ENCODE results near the gene ANGPTL8. TPM values are rescaled to one million over a fixed set of nuclear protein-coding genes. Genes with fewer than 3 reads are reported as not detected.

The ANGPTL8 gene
- total and polyA plus RNA-seq, 10 of the 15 experiments (the other 5 are each of a cell fraction or from before 2014, with no cell fraction given), result not detected

DNA sequence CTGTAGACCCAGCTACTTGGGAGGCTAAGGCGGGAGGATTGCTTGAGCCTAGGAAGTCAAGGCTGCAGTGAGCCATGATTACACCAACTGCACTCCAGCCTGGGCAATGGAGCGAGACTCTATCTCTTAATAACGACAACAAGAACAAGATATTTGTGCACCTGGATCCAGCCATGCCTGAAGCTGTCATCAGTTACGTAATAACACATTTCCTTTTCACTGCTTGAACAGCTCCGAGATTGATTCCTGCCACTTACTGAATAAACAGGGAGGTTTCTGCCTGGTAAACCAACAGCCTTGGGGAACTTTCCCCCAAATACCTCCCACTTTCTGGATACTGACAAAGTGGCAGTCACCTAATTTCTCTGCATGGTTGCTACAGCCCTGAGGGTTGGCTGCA is 47.5 kb upstream of the ANGPTL8 start (continued):
- TF ChIP-seq, protein P1, sequence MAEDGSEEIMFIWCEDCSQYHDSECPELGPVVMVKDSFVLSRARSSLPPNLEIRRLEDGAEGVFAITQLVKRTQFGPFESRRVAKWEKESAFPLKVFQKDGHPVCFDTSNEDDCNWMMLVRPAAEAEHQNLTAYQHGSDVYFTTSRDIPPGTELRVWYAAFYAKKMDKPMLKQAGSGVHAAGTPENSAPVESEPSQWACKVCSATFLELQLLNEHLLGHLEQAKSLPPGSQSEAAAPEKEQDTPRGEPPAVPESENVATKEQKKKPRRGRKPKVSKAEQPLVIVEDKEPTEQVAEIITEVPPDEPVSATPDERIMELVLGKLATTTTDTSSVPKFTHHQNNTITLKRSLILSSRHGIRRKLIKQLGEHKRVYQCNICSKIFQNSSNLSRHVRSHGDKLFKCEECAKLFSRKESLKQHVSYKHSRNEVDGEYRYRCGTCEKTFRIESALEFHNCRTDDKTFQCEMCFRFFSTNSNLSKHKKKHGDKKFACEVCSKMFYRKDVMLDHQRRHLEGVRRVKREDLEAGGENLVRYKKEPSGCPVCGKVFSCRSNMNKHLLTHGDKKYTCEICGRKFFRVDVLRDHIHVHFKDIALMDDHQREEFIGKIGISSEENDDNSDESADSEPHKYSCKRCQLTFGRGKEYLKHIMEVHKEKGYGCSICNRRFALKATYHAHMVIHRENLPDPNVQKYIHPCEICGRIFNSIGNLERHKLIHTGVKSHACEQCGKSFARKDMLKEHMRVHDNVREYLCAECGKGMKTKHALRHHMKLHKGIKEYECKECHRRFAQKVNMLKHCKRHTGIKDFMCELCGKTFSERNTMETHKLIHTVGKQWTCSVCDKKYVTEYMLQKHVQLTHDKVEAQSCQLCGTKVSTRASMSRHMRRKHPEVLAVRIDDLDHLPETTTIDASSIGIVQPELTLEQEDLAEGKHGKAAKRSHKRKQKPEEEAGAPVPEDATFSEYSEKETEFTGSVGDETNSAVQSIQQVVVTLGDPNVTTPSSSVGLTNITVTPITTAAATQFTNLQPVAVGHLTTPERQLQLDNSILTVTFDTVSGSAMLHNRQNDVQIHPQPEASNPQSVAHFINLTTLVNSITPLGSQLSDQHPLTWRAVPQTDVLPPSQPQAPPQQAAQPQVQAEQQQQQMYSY (CRISPR knock-in tag; IDR thresholded peaks at IDR 0.05), result no peak
- no peak for TF ChIP-seq KDM1A (IDR thresholded peaks at IDR 0.05; ENCODE audit: borderline replicate concordance)

DNA sequence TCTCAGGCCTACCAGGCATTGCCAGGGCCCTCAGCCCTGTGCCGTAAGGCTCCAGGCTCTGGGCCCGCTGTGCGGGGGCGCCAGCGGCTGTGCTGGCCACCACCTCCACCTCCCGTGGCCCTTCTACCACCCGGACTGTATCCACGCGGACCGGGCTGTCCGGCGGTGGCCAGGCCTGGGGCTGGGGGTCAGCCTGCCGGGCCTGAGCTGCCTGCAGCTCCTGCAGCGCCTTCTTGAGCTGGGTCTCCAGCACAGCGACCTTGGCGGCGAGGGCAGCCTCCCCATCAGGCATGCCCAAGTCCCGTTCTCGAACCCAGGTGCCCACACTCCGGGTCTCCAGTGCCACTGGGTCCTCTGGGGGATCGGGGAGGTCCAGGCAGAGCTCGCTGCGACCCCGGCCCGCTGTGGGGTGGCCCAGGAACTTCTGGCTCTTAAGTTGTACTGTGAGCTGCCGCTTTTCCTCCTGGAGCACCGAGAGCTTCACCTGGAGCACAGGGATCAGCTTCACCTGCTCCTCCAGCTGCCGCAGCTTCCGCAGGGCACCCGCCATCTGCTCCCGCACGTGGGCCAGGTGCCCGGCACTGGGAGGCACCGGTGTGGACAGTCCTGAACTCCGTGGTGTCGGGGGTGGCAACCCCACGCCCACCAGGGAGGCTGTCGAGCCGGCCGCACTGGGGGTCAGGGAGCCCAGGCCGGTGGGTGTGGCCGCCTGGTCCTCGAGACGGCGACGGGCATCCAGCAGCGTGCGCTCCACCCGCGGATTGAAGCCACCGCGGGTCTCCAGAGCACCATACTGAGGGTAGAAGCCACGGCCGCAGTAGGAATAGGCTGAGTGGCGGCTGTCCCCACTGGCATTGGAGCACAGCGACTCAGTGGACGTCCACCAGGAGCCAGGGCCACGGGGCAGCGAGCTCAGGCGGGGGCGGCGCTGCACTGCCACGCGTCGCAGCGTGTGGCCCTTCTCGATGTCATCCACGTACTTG is 46.2 kb upstream of the ANGPTL8 start:
- Histone ChIP-seq H3K27me3 (replicated peaks in 1 of 2; ENCODE audit: control insufficient read depth in 2 of 2, insufficient read depth in 2 of 2, low read length in 1 of 2) (no peaks in the 10 kb centered on the region), H3K9me3 (replicated peaks; ENCODE audit: control insufficient read depth, insufficient read depth, low read length) (no peaks in the 10 kb centered on the region; the same call in 2 of the 3 replicates), H3K4me1 (ENCODE audit: control insufficient read depth, insufficient read depth, low read length) (peaks cover 22% of the 10 kb centered on the region), H2AFZ (ENCODE audit: control insufficient read depth, low read depth, low read length) (no peak overlapping the region), H4K20me1 (ENCODE audit: control insufficient read depth, insufficient read depth) (no peaks in the 10 kb centered on the region), H3K27ac (ENCODE audit: control insufficient read depth, insufficient read depth) (no peak overlapping the region), H3K9ac (ENCODE audit: control insufficient read depth, insufficient read depth, low read length) (no peak overlapping the region), H3K4me3 (no peak overlapping the region), H3K4me2 (ENCODE audit: control insufficient read depth, insufficient read depth) (no peak overlapping the region), H3K36me3 (ENCODE audit: control insufficient read depth in 2 of 2, insufficient read depth in 2 of 2, low read length in 1 of 2) (no peaks in the 10 kb centered on the region; a peak in 1 of 4 replicates), H3K79me2 (ENCODE audit: control insufficient read depth, insufficient read depth, low read length) (peaks cover 3% of the 10 kb centered on the region)
- no TSS peak for BruUV-seq (replicated peaks)
- ChIA-PET CTCF (no interaction called here), SMC1A (ENCODE audit: uncharacterized antibody, unreplicated experiment) (no interaction called here), POLR2A (no interaction called here), RAD21 (ENCODE audit: unreplicated experiment) (no interaction called here)
- in situ Hi-C loops (cut with MboI) (no loop called here), intact Hi-C loops (cut with micrococcal nuclease; ENCODE audit: unreplicated experiment) (no loop called here)
- FAIRE-seq (no peak), DNase-seq (ENCODE audit: low read depth, low spot score) (no peak), ATAC-seq (no peak)
- TF ChIP-seq YBX1 (IDR thresholded peaks at IDR 0.05) (no peak), NR2C1 (IDR thresholded peaks at IDR 0.05) (no peak), BMI1 (IDR thresholded peaks at IDR 0.05; ENCODE audit: borderline replicate concordance) (no peak), CHD4 (IDR thresholded peaks at IDR 0.05) (no peak), JUNB (IDR thresholded peaks at IDR 0.05) (no peak), TCF3 (IDR thresholded peaks at IDR 0.05; ENCODE audit: borderline replicate concordance, insufficient read depth, low read depth, low read length) (no peak), CEBPB (IDR thresholded peaks at IDR 0.05; ENCODE audit: borderline replicate concordance in 1 of 2, low read depth in 2 of 2, low read length in 2 of 2) (no peak), MTA2 (IDR thresholded peaks at IDR 0.05; ENCODE audit: low read depth) (no peak), SMAD5 (IDR thresholded peaks at IDR 0.05; ENCODE audit: low read depth) (no peak), SRF (IDR thresholded peaks at IDR 0.05; ENCODE audit: low read depth in 2 of 2, low read length in 2 of 2) (no peak)
- WGBS (ENCODE audit: insufficient coverage, insufficient replicate concordance, low lambda C conversion rate, missing lambda C conversion rate), result 95% methylated on average over 56 of the region's 68 CpGs

Data from GM12878 (cell line).